ENCODE measurements around the gene CYFIP1. TPM values are rescaled to one million over a fixed set of nuclear protein-coding genes. Genes with fewer than 3 reads are reported as not detected.

The CYFIP1 gene
- total and polyA plus RNA-seq, 9 of the 15 experiments (the other 6 are each of a cell fraction or from before 2014, with no cell fraction given), result 3.8 to 59.8 (median 28.3) TPM

- TF ChIP-seq, protein P1, sequence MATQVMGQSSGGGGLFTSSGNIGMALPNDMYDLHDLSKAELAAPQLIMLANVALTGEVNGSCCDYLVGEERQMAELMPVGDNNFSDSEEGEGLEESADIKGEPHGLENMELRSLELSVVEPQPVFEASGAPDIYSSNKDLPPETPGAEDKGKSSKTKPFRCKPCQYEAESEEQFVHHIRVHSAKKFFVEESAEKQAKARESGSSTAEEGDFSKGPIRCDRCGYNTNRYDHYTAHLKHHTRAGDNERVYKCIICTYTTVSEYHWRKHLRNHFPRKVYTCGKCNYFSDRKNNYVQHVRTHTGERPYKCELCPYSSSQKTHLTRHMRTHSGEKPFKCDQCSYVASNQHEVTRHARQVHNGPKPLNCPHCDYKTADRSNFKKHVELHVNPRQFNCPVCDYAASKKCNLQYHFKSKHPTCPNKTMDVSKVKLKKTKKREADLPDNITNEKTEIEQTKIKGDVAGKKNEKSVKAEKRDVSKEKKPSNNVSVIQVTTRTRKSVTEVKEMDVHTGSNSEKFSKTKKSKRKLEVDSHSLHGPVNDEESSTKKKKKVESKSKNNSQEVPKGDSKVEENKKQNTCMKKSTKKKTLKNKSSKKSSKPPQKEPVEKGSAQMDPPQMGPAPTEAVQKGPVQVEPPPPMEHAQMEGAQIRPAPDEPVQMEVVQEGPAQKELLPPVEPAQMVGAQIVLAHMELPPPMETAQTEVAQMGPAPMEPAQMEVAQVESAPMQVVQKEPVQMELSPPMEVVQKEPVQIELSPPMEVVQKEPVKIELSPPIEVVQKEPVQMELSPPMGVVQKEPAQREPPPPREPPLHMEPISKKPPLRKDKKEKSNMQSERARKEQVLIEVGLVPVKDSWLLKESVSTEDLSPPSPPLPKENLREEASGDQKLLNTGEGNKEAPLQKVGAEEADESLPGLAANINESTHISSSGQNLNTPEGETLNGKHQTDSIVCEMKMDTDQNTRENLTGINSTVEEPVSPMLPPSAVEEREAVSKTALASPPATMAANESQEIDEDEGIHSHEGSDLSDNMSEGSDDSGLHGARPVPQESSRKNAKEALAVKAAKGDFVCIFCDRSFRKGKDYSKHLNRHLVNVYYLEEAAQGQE (IDR thresholded peaks at IDR 0.05; ENCODE audit: borderline replicate concordance), result no peak
- TF ChIP-seq, protein P1 (CRISPR knock-in tag; IDR thresholded peaks at IDR 0.05; ENCODE audit: low read depth), result no peak
- TF ChIP-seq PATZ1 (CRISPR knock-in tag; IDR thresholded peaks at IDR 0.05; ENCODE audit: borderline replicate concordance) (no peak), CXXC5 (CRISPR knock-in tag; IDR thresholded peaks at IDR 0.05) (no peak)
Measured at GRCh38 chr15:23002920-23003319, 22.8 kb upstream of the CYFIP1 start (continued).

All from K562 (cell line).